K562 (cell line): ENCODE results near the gene GNPTAB. TPM values are rescaled to one million over a fixed set of nuclear protein-coding genes. Genes with fewer than 3 reads are reported as not detected.

ENCODE experiments used
- ATAC-seq: fragments of 200-7000 bp; cut with Tn5 transposase; 3 replicates; pipeline ENCODE4 v1.9.1; 2020; ENCODE audit warnings: moderate library complexity
- BruUV-seq: library from RNA; stranded (reverse); fragments of 400-500 nt; replicated peaks from 2 replicates; lab custom pipeline; 2021; lab: Mats Ljungman, UMichigan
- CTCF ChIA-PET: fragments of 300-600 bp; formaldehyde crosslinking; extraction: SDS; loops from one replicate; lab custom pipeline; 2021; ENCODE audit warnings: low intra/inter-chr PET ratio; lab: Yijun Ruan, JAX
- POLR2A ChIA-PET: fragments of 300-600, 350-650 bp; sonication (Branson Sonifier 250); formaldehyde crosslinking; extraction: SDS; loops from one replicate; lab custom pipeline; 2021; ENCODE audit warnings: antibody characterized with exemption, inconsistent platforms; lab: Yijun Ruan, JAX
- DNase-seq, 4 experiments: peaks; one replicate each; pipeline versions ENCODE4 v3.0.0 to v3.0.0-alpha.2; 2011 to 2018; ENCODE audit warnings: low spot score in 3 of 4, mixed read lengths in 3 of 4; ENCODE audit errors: extremely low read depth in 1 of 4
- FAIRE-seq: peaks from 2 replicates; lab custom pipeline; 2011; peaks lifted over from hg19 to GRCh38; lab: Jason Lieb, UNC
- H2AFZ ChIP-seq: 2 replicates; pipeline ENCODE4 v1.6.0; 2011; ENCODE audit warnings: low read depth, low read length, control low read depth, inconsistent platforms
- H3K27ac ChIP-seq: fragments of 200-600 bp; 3 replicates; pipeline ENCODE4 v1.8.0; 2011; ENCODE audit warnings: low read depth, mild to moderate bottlenecking, control low read depth, inconsistent platforms, low read length, moderate library complexity, mixed read lengths; ENCODE audit errors: extremely low read depth
- H3K27me3 ChIP-seq, 2 experiments: fragments of 300-600 bp in 1 of 2; 2 replicates in 1 of 2; 3 replicates in 1 of 2; pipeline versions ENCODE4 v1.6.0 to v1.8.0; 2011; ENCODE audit warnings: inconsistent platforms in 2 of 2, low read length in 2 of 2, mild to moderate bottlenecking in 1 of 2, mixed read lengths in 1 of 2, moderate library complexity in 1 of 2; ENCODE audit not compliant: control insufficient read depth in 2 of 2, insufficient read depth in 2 of 2
- H3K36me3 ChIP-seq: fragments of 300-600 bp; 3 replicates; pipeline ENCODE4 v1.8.0; 2011; ENCODE audit warnings: mild to moderate bottlenecking, low read length, inconsistent platforms; ENCODE audit not compliant: control insufficient read depth, insufficient read depth
- H3K4me1 ChIP-seq, 2 experiments: fragments of 200-600 bp in 1 of 2; replicated peaks in 1 of 2; 2 replicates in 1 of 2; 3 replicates in 1 of 2; pipeline versions ENCODE4 v1.5.1 to v1.8.0; 2011; ENCODE audit warnings: inconsistent platforms in 2 of 2, low read length in 2 of 2, mild to moderate bottlenecking in 1 of 2, mixed read lengths in 1 of 2, moderate library complexity in 1 of 2; ENCODE audit not compliant: control insufficient read depth in 2 of 2, insufficient read depth in 2 of 2
- H3K4me2 ChIP-seq: 2 replicates; pipeline ENCODE4 v1.6.1; 2011; ENCODE audit warnings: low read length, control low read depth, inconsistent platforms, mixed read lengths; ENCODE audit not compliant: insufficient read depth
- H3K4me3 ChIP-seq: fragments of 200-600 bp; sonication (generic), shearing (Covaris generic); 2 replicates; pipeline ENCODE4 v1.5.1; 2016; ENCODE audit warnings: control low read depth, inconsistent platforms
- H3K79me2 ChIP-seq: fragments of 200-600 bp; 3 replicates; pipeline ENCODE4 v1.8.0; 2011; ENCODE audit warnings: low read length, inconsistent platforms; ENCODE audit not compliant: control insufficient read depth, insufficient read depth
- H3K9ac ChIP-seq, 2 experiments: 2 replicates each; pipeline versions ENCODE4 v1.6.0 to v1.6.1; 2011; ENCODE audit warnings: low read depth in 2 of 2, low read length in 2 of 2, control low read depth in 1 of 2, inconsistent platforms in 1 of 2, mild to moderate bottlenecking in 1 of 2, mixed read lengths in 1 of 2; ENCODE audit not compliant: insufficient read depth in 1 of 2
- H3K9me1 ChIP-seq: one replicate; pipeline ENCODE4 v1.6.0; 2011; ENCODE audit warnings: inconsistent platforms, mild to moderate bottlenecking, low read length, moderate library complexity; ENCODE audit not compliant: control insufficient read depth, insufficient read depth
- H3K9me3 ChIP-seq: replicated peaks from 2 replicates; pipeline ENCODE4 v1.5.1; 2011; ENCODE audit warnings: low read depth, low read length, inconsistent platforms; ENCODE audit not compliant: control insufficient read depth, insufficient read depth
- H4K20me1 ChIP-seq: replicated peaks from 2 replicates; pipeline ENCODE4 v1.6.1; 2011; ENCODE audit warnings: low read length, inconsistent platforms, mixed read lengths; ENCODE audit not compliant: control insufficient read depth, insufficient read depth
- ARNT ChIP-seq, 2 experiments: fragments of 450-650 bp; IDR thresholded peaks; 2 replicates each; pipeline ENCODE4 v1.6.1; 2016; ENCODE audit warnings: mild to moderate bottlenecking in 1 of 2
- BHLHE40 ChIP-seq: IDR thresholded peaks from 2 replicates; pipeline ENCODE4 v1.6.1; 2011; ENCODE audit warnings: low read length, improper control_type of control experiment
- CC2D1A ChIP-seq: fragments of 450-650 bp; IDR thresholded peaks from 2 replicates; pipeline ENCODE4 v1.6.1; 2017; ENCODE audit warnings: mild to moderate bottlenecking
- ERF ChIP-seq: fragments of 450-650 bp; formaldehyde crosslinking; IDR thresholded peaks from 2 replicates; pipeline ENCODE4 v1.4.0; 2020; ENCODE audit warnings: mild to moderate bottlenecking, mixed read lengths
- GTF2E2 ChIP-seq: fragments of 200-800 bp; sonication (Bioruptor generic); IDR thresholded peaks from 2 replicates; pipeline ENCODE4 v1.6.1; 2016; ENCODE audit warnings: missing genetic modification characterization, missing compliant biosample characterization
- HNRNPL ChIP-seq: fragments of 200-400 bp; formaldehyde crosslinking; IDR thresholded peaks from 2 replicates; pipeline ENCODE4 v1.6.1; 2017; ENCODE audit warnings: low read depth, mild to moderate bottlenecking, low read length
- NBN ChIP-seq: fragments of 450-650 bp; IDR thresholded peaks from 2 replicates; pipeline ENCODE4 v1.6.1; 2016; ENCODE audit warnings: low read depth, mild to moderate bottlenecking
- SAFB2 ChIP-seq: fragments of 200-400 bp; formaldehyde crosslinking; IDR thresholded peaks from 2 replicates; pipeline ENCODE4 v1.6.1; 2018; ENCODE audit warnings: borderline replicate concordance, low read length, low read depth, moderate library complexity; ENCODE audit not compliant: severe bottlenecking
- SMARCA4 ChIP-seq: fragments of 450-650 bp; IDR thresholded peaks from 2 replicates; pipeline ENCODE4 v1.6.1; 2016
- SMARCE1 ChIP-seq: fragments of 450-650 bp; IDR thresholded peaks from 2 replicates; pipeline ENCODE4 v1.7.1; 2016; ENCODE audit warnings: mild to moderate bottlenecking
- ZNF121 ChIP-seq: sonication (generic); formaldehyde crosslinking; conservative IDR thresholded peaks from 2 replicates; pipeline ENCODE4 v1.8.0; 2022; ENCODE audit warnings: missing genetic modification reagents
- ZNF134 ChIP-seq: fragments of 250-450 bp; sonication (Bioruptor Pico); conservative IDR thresholded peaks from 2 replicates; pipeline ENCODE4 v1.4.0; 2020
- ZNF444 ChIP-seq: fragments of 250-450 bp; sonication (Bioruptor Pico); IDR thresholded peaks from 2 replicates; pipeline ENCODE4 v1.4.0; 2020; ENCODE audit warnings: mild to moderate bottlenecking, moderate library complexity
- WGBS: fragments of 100-300 bp; shearing (Covaris generic); methylation state at CpG from one replicate; pipeline ENCODE4 v1.1.6; 2016; ENCODE audit warnings: low coverage, mixed read lengths; ENCODE audit not compliant: insufficient coverage; ENCODE audit errors: missing lambda C conversion rate; 5-methylcytosine and 5-hydroxymethylcytosine counted together
- in situ Hi-C: fragments of 300-500 bp; cut with MboI; formaldehyde crosslinking; loops from 4 replicates; pipeline ENCODE4 v1.15.0; 2018; ENCODE audit warnings: inconsistent platforms, mixed read lengths
- intact Hi-C: fragments of 100-400 bp; cut with micrococcal nuclease; formaldehyde crosslinking; loops from 2 replicates; pipeline ENCODE4 v1.14.2; 2022
- polyA plus RNA-seq, 8 experiments: library from polyadenylated mRNA; depleted of rRNA in 4 of 8; stranded (reverse) in 5 of 8; unstranded in 3 of 8; fragments of >200 nt; fragmentation: Nextera tagmentation in 2 of 8; fragmentation: Illumina TruSeq in 1 of 8; extraction: Ambion mirVana in 2 of 8; extraction: Trizol in 1 of 8; gene quantifications; 2 replicates each; pipeline versions ENCODE4 v1.2.1 to v1.2.3, GENCODE V29; 2011 to 2014; ENCODE audit warnings: inconsistent platforms in 1 of 8, missing spikeins in 1 of 8
- total RNA-seq, 7 experiments: library from RNA; depleted of rRNA in 6 of 7; stranded (reverse); fragments of >200 nt in 6 of 7; fragmentation: Illumina TruSeq in 2 of 7; extraction: Trizol in 2 of 7; gene quantifications; 2 replicates each; pipeline versions ENCODE4 v1.2.1 to v1.2.3, GENCODE V29; 2011 to 2021; ENCODE audit warnings: low replicate concordance in 1 of 7
- TF ChIP-seq, protein P1 (sequence below): IDR thresholded peaks from 2 replicates; pipeline ENCODE4 v1.6.1; 2012; ENCODE audit warnings: low read depth, low read length, improper control_type of control experiment, borderline replicate concordance

GNPTAB gene
- total and polyA plus RNA-seq, 9 of the 15 experiments (the other 6 are each of a cell fraction or from before 2014, with no cell fraction given): 5.9 to 23.2 (median 19.3) TPM

DNA sequence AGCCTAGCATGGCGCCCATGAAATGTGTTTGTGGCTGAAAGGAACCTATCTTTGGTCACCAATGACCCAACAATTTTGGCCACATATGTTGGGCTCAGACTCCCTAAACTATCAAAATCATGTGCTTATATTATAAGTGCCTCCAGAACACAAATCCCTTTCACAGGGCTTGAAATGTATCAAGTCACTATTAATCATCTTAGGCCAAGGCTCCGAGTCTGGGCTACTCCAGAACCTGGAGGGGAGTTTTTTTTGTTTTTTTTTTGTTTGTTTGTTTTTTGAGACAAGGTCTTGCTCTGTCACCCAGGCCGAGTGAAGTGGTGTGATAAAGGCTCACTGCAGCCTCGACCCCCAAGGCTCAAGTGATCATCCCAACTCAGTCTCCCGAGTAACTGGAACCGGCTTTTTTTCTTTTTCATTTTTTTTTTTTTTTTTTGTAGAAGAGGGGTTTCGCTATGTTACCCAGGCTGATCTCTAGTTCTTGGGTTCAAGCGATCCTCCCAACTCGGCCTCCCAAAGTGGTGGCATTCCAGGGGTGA, 45.6 kb upstream of the GNPTAB start:
- BruUV-seq: no TSS peak
- in situ Hi-C loops: no loop called here
- Histone ChIP-seq H3K9ac (peak overlapping the region; percentile 87 to 98), H3K27ac (peak overlapping the region; percentile 87; the same call in 2 of the 3 replicates), H3K27me3 (no peaks in the 10 kb centered on the region), H3K4me1 (peaks cover 14 to 17% of the 10 kb centered on the region in 2 experiments; a peak in 4 of 5 replicates), H3K4me3 (peak overlapping the region; percentile 58; the same call in 1 of the 2 replicates), H3K79me2 (no peaks in the 10 kb centered on the region), H3K9me1 (no peaks in the 10 kb centered on the region), H3K9me3 (no peaks in the 10 kb centered on the region), H3K4me2 (peak overlapping the region; percentile 89), H4K20me1 (no peaks in the 10 kb centered on the region), H2AFZ (peak overlapping the region; percentile 99), H3K36me3 (no peaks in the 10 kb centered on the region)
- WGBS: 35% methylated on average over 5 of the region's 9 CpGs
- DNase-seq (peak in 1 of 4 experiments; percentile 35), ATAC-seq (peak; percentile 5), FAIRE-seq (peak; percentile 42)
- TF ChIP-seq ZNF121 (no peak), HNRNPL (no peak), BHLHE40 (no peak), NBN (no peak), SAFB2 (no peak), ARNT (IDR thresholded peaks at IDR 0.05) (0 out of 4 replicates have a peak, but pooled peaks of 1 of the 2 experiments have one; percentile 20), CC2D1A (0 out of 2 replicates have a peak, but pooled peaks have one; percentile 16), ZNF134 (CRISPR knock-in tag) (no peak), ZNF444 (CRISPR knock-in tag) (no peak), ERF (CRISPR knock-in tag) (no peak), SMARCE1 (peak; percentile 40; the same call in 1 of the 2 replicates), GTF2E2 (tag) (no peak), SMARCA4 (peak; percentile 34; the same call in 1 of the 2 replicates)
- TF ChIP-seq, protein P1, sequence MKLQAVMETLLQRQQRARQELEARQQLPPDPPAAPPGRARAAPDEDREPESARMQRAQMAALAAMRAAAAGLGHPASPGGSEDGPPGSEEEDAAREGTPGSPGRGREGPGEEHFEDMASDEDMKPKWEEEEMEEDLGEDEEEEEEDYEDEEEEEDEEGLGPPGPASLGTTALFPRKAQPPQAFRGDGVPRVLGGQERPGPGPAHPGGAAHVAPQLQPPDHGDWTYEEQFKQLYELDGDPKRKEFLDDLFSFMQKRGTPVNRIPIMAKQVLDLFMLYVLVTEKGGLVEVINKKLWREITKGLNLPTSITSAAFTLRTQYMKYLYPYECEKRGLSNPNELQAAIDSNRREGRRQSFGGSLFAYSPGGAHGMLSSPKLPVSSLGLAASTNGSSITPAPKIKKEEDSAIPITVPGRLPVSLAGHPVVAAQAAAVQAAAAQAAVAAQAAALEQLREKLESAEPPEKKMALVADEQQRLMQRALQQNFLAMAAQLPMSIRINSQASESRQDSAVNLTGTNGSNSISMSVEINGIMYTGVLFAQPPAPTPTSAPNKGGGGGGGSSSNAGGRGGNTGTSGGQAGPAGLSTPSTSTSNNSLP: no peak
- ChIA-PET CTCF (no interaction called here), POLR2A (no interaction called here)
- intact Hi-C loops: no loop called here
